Measurements from ENCODE around the gene TMCC3. TPM values are rescaled to one million over a fixed set of nuclear protein-coding genes. Genes with fewer than 3 reads are reported as not detected.

Gene TMCC3
- total RNA-seq, 1 donor from 2014 or later = 1.7 TPM

DNA sequence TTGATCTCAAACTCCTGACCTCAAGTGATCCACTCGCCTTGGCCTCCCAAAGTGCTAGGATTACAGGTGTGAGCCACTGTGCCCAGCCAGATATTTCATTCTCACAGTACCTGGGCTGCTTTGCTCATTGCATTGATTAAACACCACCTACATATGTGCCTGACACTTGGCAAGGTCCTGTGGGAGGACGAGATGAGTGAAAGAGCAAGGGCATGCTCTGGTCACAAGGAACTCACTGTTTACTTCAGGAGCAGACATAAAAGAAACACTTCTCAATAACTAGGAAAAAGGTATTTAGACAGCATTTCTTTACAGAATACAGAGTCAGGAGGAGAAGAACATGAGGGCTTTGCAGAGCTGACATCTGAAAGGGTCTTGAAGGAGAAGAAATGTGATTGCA is 91.7 kb downstream of the TMCC3 start:
- TF ChIP-seq, protein P1, sequence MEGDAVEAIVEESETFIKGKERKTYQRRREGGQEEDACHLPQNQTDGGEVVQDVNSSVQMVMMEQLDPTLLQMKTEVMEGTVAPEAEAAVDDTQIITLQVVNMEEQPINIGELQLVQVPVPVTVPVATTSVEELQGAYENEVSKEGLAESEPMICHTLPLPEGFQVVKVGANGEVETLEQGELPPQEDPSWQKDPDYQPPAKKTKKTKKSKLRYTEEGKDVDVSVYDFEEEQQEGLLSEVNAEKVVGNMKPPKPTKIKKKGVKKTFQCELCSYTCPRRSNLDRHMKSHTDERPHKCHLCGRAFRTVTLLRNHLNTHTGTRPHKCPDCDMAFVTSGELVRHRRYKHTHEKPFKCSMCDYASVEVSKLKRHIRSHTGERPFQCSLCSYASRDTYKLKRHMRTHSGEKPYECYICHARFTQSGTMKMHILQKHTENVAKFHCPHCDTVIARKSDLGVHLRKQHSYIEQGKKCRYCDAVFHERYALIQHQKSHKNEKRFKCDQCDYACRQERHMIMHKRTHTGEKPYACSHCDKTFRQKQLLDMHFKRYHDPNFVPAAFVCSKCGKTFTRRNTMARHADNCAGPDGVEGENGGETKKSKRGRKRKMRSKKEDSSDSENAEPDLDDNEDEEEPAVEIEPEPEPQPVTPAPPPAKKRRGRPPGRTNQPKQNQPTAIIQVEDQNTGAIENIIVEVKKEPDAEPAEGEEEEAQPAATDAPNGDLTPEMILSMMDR (IDR thresholded peaks at IDR 0.05; ENCODE audit: borderline replicate concordance) = no peak
- H3K9me3 ChIP-seq (replicated peaks) = peaks cover 10% of the 10 kb centered on the region
- no peak for DNase-seq
- H3K4me1 ChIP-seq = no peaks in the 10 kb centered on the region
- H3K36me3 ChIP-seq = no peaks in the 10 kb centered on the region
- H3K27ac ChIP-seq (replicated peaks) = no peak overlapping the region
- no peaks in the 10 kb centered on the region for H3K27me3 ChIP-seq (ENCODE audit: low read depth)
- H3K4me3 ChIP-seq = no peak overlapping the region
- intact Hi-C loops (cut with micrococcal nuclease) = no loop called here

DNA sequence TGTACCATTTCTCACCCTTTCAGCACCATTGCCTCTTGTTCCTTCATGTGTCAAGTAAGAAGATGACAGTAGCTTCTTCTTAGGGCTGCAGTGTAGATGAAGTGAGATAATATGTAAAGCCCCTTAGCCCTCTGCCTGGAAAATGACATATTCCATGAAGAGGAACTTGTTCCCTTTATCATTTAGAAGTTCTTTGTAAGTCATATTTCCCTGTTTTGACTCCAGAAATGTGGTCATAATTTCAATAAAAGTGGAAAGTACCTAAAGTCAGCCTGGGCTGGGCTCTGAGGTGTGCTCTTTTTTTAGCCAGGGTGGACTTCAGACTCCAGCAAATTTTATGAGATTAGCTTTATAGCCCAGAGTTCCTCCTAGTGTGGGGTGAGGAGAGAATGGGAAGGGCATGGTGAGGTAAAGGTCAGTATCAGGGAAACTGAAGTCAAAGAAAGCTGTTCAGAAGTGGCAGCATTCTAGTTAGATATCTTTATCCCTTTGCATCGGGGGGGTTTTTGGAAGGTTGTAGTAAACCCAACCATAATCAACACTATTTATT is 92.5 kb downstream of the TMCC3 start:
- H3K9me3 ChIP-seq (replicated peaks) = peaks cover 10% of the 10 kb centered on the region
- intact Hi-C loops (cut with micrococcal nuclease) = no loop called here
- no peaks in the 10 kb centered on the region for H3K4me1 ChIP-seq
- H3K27me3 ChIP-seq (ENCODE audit: low read depth) = no peaks in the 10 kb centered on the region
- no peak overlapping the region for H3K27ac ChIP-seq (replicated peaks)
- no peak for DNase-seq
- no peak overlapping the region for H3K4me3 ChIP-seq
- H3K36me3 ChIP-seq = no peaks in the 10 kb centered on the region
- TF ChIP-seq, protein P1 (IDR thresholded peaks at IDR 0.05; ENCODE audit: borderline replicate concordance) = no peak

DNA sequence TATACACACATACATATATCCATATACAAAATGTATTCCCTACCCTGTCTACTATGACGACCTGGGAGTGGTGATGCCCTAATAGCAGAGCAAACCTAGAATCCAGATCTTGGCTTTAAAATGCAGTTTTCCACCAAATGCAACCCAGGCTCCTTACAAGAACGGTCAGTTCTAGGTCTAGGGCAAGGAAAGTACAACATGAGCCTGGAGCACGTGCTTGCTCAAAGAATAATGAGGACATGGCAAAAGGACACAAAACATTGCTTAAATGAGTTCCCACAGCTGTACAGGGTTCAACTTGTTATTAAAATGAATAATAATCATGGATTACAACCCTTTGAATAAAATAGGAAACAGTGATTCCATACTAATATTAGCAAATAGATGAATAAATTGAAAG is 94.7 kb downstream of the TMCC3 start:
- Histone ChIP-seq H3K27ac (replicated peaks) (no peak overlapping the region), H3K9me3 (replicated peaks) (peaks cover 10% of the 10 kb centered on the region), H3K4me3 (no peak overlapping the region), H3K36me3 (no peaks in the 10 kb centered on the region), H3K4me1 (no peaks in the 10 kb centered on the region), H3K27me3 (ENCODE audit: low read depth) (no peaks in the 10 kb centered on the region)
- DNase-seq = no peak
- TF ChIP-seq, protein P1 (IDR thresholded peaks at IDR 0.05; ENCODE audit: borderline replicate concordance) = no peak
- intact Hi-C loops (cut with micrococcal nuclease) = no loop called here

DNA sequence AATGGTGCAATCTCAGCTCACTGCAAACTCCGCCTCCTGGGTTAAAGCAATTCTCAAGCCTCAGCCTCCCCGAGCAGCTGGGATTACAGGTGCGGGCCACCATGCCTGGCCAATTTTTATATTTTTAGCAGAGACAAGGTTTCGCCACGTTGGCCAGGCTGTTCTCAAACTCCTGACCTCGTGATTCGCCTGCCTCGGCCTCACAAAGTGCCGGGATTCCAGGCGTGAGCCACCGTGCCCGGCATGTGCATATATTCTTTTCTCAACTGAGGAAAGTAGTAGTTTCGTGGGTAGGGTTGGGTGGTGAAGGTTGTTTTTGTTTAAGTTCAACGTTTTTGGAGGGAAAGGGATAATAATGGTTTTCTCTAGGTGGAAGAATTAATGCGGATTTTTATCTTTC is 96.5 kb downstream of the TMCC3 start:
- H3K4me1 ChIP-seq = no peaks in the 10 kb centered on the region
- intact Hi-C loops (cut with micrococcal nuclease) = no loop called here
- no peaks in the 10 kb centered on the region for H3K27me3 ChIP-seq (ENCODE audit: low read depth)
- H3K4me3 ChIP-seq = no peak overlapping the region
- no peak overlapping the region for H3K27ac ChIP-seq (replicated peaks)
- TF ChIP-seq, protein P1 (IDR thresholded peaks at IDR 0.05; ENCODE audit: borderline replicate concordance) = no peak
- H3K36me3 ChIP-seq = no peaks in the 10 kb centered on the region
- DNase-seq = no peak
- peaks cover 10% of the 10 kb centered on the region for H3K9me3 ChIP-seq (replicated peaks)

DNA sequence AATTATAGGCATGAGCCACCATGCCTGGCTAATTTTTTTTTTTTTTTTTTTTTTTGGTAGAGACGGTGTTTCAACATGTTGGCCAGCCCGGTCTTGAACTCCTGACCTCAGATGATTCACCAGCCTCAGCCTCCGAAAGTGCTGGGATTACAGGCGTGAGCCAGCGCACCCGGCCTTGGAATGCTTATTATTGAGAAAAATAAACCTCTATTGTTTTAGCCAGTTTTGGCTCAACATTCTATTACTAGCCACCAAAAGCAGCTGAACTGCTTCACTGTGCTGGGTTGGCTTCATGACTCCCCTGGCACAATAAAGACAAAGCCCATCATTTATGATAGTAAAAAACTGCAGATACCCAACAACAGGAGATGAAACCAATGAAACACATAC is 97.2 kb downstream of the TMCC3 start:
- H3K27ac ChIP-seq (replicated peaks) = no peak overlapping the region
- H3K27me3 ChIP-seq (ENCODE audit: low read depth) = no peaks in the 10 kb centered on the region
- intact Hi-C loops (cut with micrococcal nuclease) = no loop called here
- H3K9me3 ChIP-seq (replicated peaks) = peaks cover 10% of the 10 kb centered on the region
- no peaks in the 10 kb centered on the region for H3K4me1 ChIP-seq
- TF ChIP-seq, protein P1 (IDR thresholded peaks at IDR 0.05; ENCODE audit: borderline replicate concordance) = no peak
- no peak for DNase-seq
- no peaks in the 10 kb centered on the region for H3K36me3 ChIP-seq
- no peak overlapping the region for H3K4me3 ChIP-seq
